HEK293 (cell line): ENCODE results near the gene PCID2.

Source experiments
- CTCF ChIA-PET: fragments of 350-600 bp; formaldehyde crosslinking; extraction: SDS; loops from one replicate; lab custom pipeline; 2021; ENCODE audit warnings: antibody characterized with exemption; lab: Yijun Ruan, JAX
- POLR2A ChIA-PET: fragments of 300-600 bp; formaldehyde crosslinking; extraction: SDS; loops from one replicate; lab custom pipeline; 2020; ENCODE audit warnings: antibody characterized with exemption, inconsistent platforms; lab: Yijun Ruan, JAX
- H3K27ac ChIP-seq: fragments of 200-500 bp; sonication (Bioruptor generic); 2 replicates; pipeline ENCODE4 v1.5.1; 2014; ENCODE audit warnings: low read depth, low read length, control low read depth, inconsistent platforms; ENCODE audit errors: extremely low read depth
- H3K36me3 ChIP-seq, 2 experiments: fragments of 200-500 bp in 1 of 2; sonication (Bioruptor generic) in 1 of 2; 1 replicate in 1 of 2; 2 replicates in 1 of 2; pipeline ENCODE4 v1.5.1; 2014 to 2017; ENCODE audit warnings: inconsistent platforms in 2 of 2, low read length in 2 of 2; ENCODE audit not compliant: control insufficient read depth in 2 of 2, insufficient read depth in 1 of 2
- H3K4me1 ChIP-seq: fragments of 200-500 bp; sonication (Bioruptor generic); 2 replicates; pipeline ENCODE4 v1.5.1; 2014; ENCODE audit warnings: mild to moderate bottlenecking, low read length, inconsistent platforms; ENCODE audit not compliant: control insufficient read depth, insufficient read depth
- H3K4me3 ChIP-seq: 2 replicates; pipeline ENCODE4 v1.5.1; 2011; ENCODE audit warnings: low read depth, mild to moderate bottlenecking, control low read depth, low read length, moderate library complexity
- H3K9me3 ChIP-seq: fragments of 200-500 bp; sonication (Bioruptor generic); 2 replicates; pipeline ENCODE4 v1.5.1; 2014; ENCODE audit warnings: low read depth, low read length, inconsistent platforms; ENCODE audit not compliant: control insufficient read depth, insufficient read depth
- BCL11B ChIP-seq: fragments of 450-650 bp; formaldehyde crosslinking; IDR thresholded peaks from 2 replicates; pipeline ENCODE4 v1.5.1; 2016; ENCODE audit warnings: low read depth, missing biosample characterization, missing genetic modification characterization
- OVOL3 ChIP-seq: fragments of 450-650 bp; formaldehyde crosslinking; IDR thresholded peaks from 2 replicates; pipeline ENCODE4 v1.5.1; 2016; ENCODE audit warnings: missing biosample characterization, missing genetic modification characterization
- SP3 ChIP-seq: fragments of 450-650 bp; formaldehyde crosslinking; IDR thresholded peaks from 2 replicates; pipeline ENCODE4 v1.5.1; 2016; ENCODE audit warnings: missing biosample characterization, missing genetic modification characterization
- TCF7L2 ChIP-seq: IDR thresholded peaks from 2 replicates; pipeline ENCODE4 v1.6.1; 2011; ENCODE audit warnings: low read depth, mild to moderate bottlenecking, inconsistent platforms, low read length, moderate library complexity, borderline replicate concordance
- ZBTB17 ChIP-seq: fragments of 450-650 bp; formaldehyde crosslinking; IDR thresholded peaks from 2 replicates; pipeline ENCODE4 v1.5.1; 2016; ENCODE audit warnings: missing biosample characterization, missing genetic modification characterization
- ZNF174 ChIP-seq: fragments of 450-650 bp; formaldehyde crosslinking; IDR thresholded peaks from 2 replicates; pipeline ENCODE4 v1.5.0; 2017; ENCODE audit warnings: missing biosample characterization, mild to moderate bottlenecking, missing genetic modification characterization
- ZNF175 ChIP-seq: fragments of 450-650 bp; formaldehyde crosslinking; IDR thresholded peaks from 2 replicates; pipeline ENCODE4 v1.5.1; 2016; ENCODE audit warnings: missing biosample characterization, missing genetic modification characterization
- ZNF202 ChIP-seq: fragments of 450-650 bp; formaldehyde crosslinking; IDR thresholded peaks from 2 replicates; pipeline ENCODE4 v1.5.1; 2016; ENCODE audit warnings: missing biosample characterization, missing genetic modification characterization, borderline replicate concordance
- ZNF335 ChIP-seq: fragments of 450-650 bp; formaldehyde crosslinking; conservative IDR thresholded peaks from 2 replicates; pipeline ENCODE4 v1.5.1; 2016; ENCODE audit warnings: missing biosample characterization, missing genetic modification characterization
- ZNF366 ChIP-seq: fragments of 450-650 bp; formaldehyde crosslinking; conservative IDR thresholded peaks from 2 replicates; pipeline ENCODE4 v1.5.1; 2016; ENCODE audit warnings: missing biosample characterization, missing genetic modification characterization
- ZNF394 ChIP-seq: fragments of 450-650 bp; formaldehyde crosslinking; IDR thresholded peaks from 2 replicates; pipeline ENCODE4 v1.5.1; 2016; ENCODE audit warnings: missing biosample characterization, missing genetic modification characterization, mild to moderate bottlenecking, moderate library complexity, borderline replicate concordance
- ZNF530 ChIP-seq: fragments of 450-650 bp; formaldehyde crosslinking; IDR thresholded peaks from 2 replicates; pipeline ENCODE4 v1.5.1; 2016; ENCODE audit warnings: low read depth, missing biosample characterization, missing genetic modification characterization
- ZNF558 ChIP-seq: fragments of 450-650 bp; formaldehyde crosslinking; IDR thresholded peaks from 2 replicates; pipeline ENCODE4 v1.5.1; 2016; ENCODE audit warnings: missing biosample characterization, missing genetic modification characterization
- ZNF830 ChIP-seq: fragments of 450-650 bp; IDR thresholded peaks from 2 replicates; pipeline ENCODE4 v1.5.0; 2018; ENCODE audit warnings: missing biosample characterization, missing genetic modification characterization, low read depth, mild to moderate bottlenecking, moderate library complexity
- ZSCAN30 ChIP-seq: fragments of 450-650 bp; IDR thresholded peaks from 2 replicates; pipeline ENCODE4 v1.5.1; 2018; ENCODE audit warnings: missing biosample characterization, mild to moderate bottlenecking, missing genetic modification characterization, moderate library complexity
- TF ChIP-seq, protein P1 (sequence below): fragments of 450-650 bp; formaldehyde crosslinking; IDR thresholded peaks from 2 replicates; pipeline ENCODE4 v1.5.1; 2016; ENCODE audit warnings: missing biosample characterization, missing genetic modification characterization
- TF ChIP-seq, protein P2 (sequence below): fragments of 450-650 bp; formaldehyde crosslinking; IDR thresholded peaks from 2 replicates; pipeline ENCODE4 v1.5.1; 2016; ENCODE audit warnings: missing biosample characterization, missing genetic modification characterization
- TF ChIP-seq, protein P3 (sequence below): fragments of 450-650 bp; formaldehyde crosslinking; IDR thresholded peaks from 2 replicates; pipeline ENCODE4 v1.5.1; 2016; ENCODE audit warnings: missing biosample characterization, missing genetic modification characterization
- TF ChIP-seq, protein P4 (sequence below): fragments of 450-650 bp; formaldehyde crosslinking; conservative IDR thresholded peaks from 2 replicates; pipeline ENCODE4 v1.5.1; 2016; ENCODE audit warnings: low read depth, missing biosample characterization, missing genetic modification characterization
- TF ChIP-seq, protein P5 (sequence below): fragments of 450-650 bp; IDR thresholded peaks from 2 replicates; pipeline ENCODE4 v1.5.1; 2018; ENCODE audit warnings: missing biosample characterization, missing genetic modification characterization
- TF ChIP-seq, protein P6 (sequence below): fragments of 450-650 bp; formaldehyde crosslinking; IDR thresholded peaks from 2 replicates; pipeline ENCODE4 v1.5.1; 2016; ENCODE audit warnings: missing biosample characterization, missing genetic modification characterization
- TF ChIP-seq, protein P7 (sequence below): fragments of 450-650 bp; formaldehyde crosslinking; IDR thresholded peaks from 2 replicates; pipeline ENCODE4 v1.5.0; 2017; ENCODE audit warnings: missing biosample characterization, missing genetic modification characterization, borderline replicate concordance

The PCID2 gene

DNA sequence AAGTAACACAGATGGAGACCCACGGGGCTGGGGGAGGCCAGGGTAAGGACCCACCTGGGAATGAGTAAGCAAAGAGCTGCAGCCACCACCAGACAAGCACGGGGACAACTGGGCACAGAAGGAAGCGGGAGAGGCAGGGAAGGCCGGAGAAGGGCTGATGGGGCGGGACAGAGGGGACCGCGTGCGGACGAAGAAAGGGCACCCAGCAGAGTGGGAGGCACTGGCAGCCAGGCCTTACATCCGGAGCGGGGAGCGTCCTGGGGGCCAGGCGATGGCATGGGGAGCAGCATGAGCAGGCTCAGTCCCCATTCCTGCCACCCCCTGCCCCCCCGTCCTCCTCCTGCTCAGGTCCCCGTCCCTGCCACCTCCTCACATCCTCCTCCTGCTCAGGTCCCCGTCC, 47.0 kb downstream of the PCID2 start:
- CTCF ChIA-PET, result interaction anchor here (0.7 kb wide), 1 partner anchor 48 kb away, joined by 3 read pairs; no protein-coding TSS in a partner anchor
- TF ChIP-seq, protein P1, sequence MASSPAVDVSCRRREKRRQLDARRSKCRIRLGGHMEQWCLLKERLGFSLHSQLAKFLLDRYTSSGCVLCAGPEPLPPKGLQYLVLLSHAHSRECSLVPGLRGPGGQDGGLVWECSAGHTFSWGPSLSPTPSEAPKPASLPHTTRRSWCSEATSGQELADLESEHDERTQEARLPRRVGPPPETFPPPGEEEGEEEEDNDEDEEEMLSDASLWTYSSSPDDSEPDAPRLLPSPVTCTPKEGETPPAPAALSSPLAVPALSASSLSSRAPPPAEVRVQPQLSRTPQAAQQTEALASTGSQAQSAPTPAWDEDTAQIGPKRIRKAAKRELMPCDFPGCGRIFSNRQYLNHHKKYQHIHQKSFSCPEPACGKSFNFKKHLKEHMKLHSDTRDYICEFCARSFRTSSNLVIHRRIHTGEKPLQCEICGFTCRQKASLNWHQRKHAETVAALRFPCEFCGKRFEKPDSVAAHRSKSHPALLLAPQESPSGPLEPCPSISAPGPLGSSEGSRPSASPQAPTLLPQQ (tag by site-specific recombination), result no peak
- no peak for TF ChIP-seq ZNF366 (tag by site-specific recombination)
- TF ChIP-seq TCF7L2, result no peak
- no peak for TF ChIP-seq OVOL3 (tag by site-specific recombination)
- TF ChIP-seq ZNF830 (tag by site-specific recombination), result no peak
- no peak for TF ChIP-seq ZNF558 (tag by site-specific recombination)
- TF ChIP-seq, protein P2, sequence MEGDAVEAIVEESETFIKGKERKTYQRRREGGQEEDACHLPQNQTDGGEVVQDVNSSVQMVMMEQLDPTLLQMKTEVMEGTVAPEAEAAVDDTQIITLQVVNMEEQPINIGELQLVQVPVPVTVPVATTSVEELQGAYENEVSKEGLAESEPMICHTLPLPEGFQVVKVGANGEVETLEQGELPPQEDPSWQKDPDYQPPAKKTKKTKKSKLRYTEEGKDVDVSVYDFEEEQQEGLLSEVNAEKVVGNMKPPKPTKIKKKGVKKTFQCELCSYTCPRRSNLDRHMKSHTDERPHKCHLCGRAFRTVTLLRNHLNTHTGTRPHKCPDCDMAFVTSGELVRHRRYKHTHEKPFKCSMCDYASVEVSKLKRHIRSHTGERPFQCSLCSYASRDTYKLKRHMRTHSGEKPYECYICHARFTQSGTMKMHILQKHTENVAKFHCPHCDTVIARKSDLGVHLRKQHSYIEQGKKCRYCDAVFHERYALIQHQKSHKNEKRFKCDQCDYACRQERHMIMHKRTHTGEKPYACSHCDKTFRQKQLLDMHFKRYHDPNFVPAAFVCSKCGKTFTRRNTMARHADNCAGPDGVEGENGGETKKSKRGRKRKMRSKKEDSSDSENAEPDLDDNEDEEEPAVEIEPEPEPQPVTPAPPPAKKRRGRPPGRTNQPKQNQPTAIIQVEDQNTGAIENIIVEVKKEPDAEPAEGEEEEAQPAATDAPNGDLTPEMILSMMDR (tag by site-specific recombination), result no peak
- TF ChIP-seq, protein P3, sequence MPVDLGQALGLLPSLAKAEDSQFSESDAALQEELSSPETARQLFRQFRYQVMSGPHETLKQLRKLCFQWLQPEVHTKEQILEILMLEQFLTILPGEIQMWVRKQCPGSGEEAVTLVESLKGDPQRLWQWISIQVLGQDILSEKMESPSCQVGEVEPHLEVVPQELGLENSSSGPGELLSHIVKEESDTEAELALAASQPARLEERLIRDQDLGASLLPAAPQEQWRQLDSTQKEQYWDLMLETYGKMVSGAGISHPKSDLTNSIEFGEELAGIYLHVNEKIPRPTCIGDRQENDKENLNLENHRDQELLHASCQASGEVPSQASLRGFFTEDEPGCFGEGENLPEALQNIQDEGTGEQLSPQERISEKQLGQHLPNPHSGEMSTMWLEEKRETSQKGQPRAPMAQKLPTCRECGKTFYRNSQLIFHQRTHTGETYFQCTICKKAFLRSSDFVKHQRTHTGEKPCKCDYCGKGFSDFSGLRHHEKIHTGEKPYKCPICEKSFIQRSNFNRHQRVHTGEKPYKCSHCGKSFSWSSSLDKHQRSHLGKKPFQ (tag by site-specific recombination), result no peak
- no peak for TF ChIP-seq ZNF202
- TF ChIP-seq BCL11B (tag by site-specific recombination), result no peak
- TF ChIP-seq, protein P4, sequence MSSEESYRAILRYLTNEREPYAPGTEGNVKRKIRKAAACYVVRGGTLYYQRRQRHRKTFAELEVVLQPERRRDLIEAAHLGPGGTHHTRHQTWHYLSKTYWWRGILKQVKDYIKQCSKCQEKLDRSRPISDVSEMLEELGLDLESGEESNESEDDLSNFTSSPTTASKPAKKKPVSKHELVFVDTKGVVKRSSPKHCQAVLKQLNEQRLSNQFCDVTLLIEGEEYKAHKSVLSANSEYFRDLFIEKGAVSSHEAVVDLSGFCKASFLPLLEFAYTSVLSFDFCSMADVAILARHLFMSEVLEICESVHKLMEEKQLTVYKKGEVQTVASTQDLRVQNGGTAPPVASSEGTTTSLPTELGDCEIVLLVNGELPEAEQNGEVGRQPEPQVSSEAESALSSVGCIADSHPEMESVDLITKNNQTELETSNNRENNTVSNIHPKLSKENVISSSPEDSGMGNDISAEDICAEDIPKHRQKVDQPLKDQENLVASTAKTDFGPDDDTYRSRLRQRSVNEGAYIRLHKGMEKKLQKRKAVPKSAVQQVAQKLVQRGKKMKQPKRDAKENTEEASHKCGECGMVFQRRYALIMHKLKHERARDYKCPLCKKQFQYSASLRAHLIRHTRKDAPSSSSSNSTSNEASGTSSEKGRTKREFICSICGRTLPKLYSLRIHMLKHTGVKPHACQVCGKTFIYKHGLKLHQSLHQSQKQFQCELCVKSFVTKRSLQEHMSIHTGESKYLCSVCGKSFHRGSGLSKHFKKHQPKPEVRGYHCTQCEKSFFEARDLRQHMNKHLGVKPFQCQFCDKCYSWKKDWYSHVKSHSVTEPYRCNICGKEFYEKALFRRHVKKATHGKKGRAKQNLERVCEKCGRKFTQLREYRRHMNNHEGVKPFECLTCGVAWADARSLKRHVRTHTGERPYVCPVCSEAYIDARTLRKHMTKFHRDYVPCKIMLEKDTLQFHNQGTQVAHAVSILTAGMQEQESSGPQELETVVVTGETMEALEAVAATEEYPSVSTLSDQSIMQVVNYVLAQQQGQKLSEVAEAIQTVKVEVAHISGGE, result no peak
- TF ChIP-seq, protein P5, sequence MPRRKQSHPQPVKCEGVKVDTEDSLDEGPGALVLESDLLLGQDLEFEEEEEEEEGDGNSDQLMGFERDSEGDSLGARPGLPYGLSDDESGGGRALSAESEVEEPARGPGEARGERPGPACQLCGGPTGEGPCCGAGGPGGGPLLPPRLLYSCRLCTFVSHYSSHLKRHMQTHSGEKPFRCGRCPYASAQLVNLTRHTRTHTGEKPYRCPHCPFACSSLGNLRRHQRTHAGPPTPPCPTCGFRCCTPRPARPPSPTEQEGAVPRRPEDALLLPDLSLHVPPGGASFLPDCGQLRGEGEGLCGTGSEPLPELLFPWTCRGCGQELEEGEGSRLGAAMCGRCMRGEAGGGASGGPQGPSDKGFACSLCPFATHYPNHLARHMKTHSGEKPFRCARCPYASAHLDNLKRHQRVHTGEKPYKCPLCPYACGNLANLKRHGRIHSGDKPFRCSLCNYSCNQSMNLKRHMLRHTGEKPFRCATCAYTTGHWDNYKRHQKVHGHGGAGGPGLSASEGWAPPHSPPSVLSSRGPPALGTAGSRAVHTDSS, result no peak
- TF ChIP-seq ZSCAN30 (tag by site-specific recombination), result no peak
- no peak for TF ChIP-seq ZNF174 (tag by site-specific recombination)
- POLR2A ChIA-PET, result no interaction called here
- H3K9me3 ChIP-seq, result no peaks in the 10 kb centered on the region
- no peaks in the 10 kb centered on the region for H3K4me1 ChIP-seq
- H3K4me3 ChIP-seq, result no peak overlapping the region
- no peak overlapping the region for H3K27ac ChIP-seq
- H3K36me3 ChIP-seq, result no peaks in the 10 kb centered on the region

DNA sequence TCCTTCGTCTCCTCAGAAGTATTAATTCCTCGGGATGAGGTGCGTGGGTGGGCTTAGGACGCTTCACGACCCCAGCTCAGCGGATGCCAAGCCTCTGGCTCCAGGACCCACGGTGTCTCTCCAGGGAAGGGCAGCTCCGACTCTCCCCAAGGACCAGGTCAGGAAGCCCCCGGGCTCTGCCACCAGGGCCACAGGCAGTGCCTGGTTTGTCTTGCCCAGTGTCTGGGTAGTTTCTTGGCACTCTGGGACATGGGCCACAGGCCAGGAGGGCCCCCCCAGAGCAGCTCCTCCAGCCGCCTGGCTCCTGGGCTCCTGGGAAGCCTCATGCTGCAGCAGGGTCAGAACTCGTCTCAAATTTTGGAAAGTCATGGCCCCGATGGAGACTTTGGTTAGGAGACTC, 47.5 kb downstream of the PCID2 start:
- no peaks in the 10 kb centered on the region for H3K4me1 ChIP-seq
- no peaks in the 10 kb centered on the region for H3K36me3 ChIP-seq
- no peak overlapping the region for H3K4me3 ChIP-seq
- ChIA-PET CTCF (interaction anchor here (0.7 kb wide), 1 partner anchor 49 kb away, joined by 3 read pairs; no protein-coding TSS in a partner anchor), POLR2A (no interaction called here)
- H3K9me3 ChIP-seq, result no peaks in the 10 kb centered on the region
- no peak overlapping the region for H3K27ac ChIP-seq
- TF ChIP-seq, protein P6, sequence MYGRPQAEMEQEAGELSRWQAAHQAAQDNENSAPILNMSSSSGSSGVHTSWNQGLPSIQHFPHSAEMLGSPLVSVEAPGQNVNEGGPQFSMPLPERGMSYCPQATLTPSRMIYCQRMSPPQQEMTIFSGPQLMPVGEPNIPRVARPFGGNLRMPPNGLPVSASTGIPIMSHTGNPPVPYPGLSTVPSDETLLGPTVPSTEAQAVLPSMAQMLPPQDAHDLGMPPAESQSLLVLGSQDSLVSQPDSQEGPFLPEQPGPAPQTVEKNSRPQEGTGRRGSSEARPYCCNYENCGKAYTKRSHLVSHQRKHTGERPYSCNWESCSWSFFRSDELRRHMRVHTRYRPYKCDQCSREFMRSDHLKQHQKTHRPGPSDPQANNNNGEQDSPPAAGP, result no peak
- no peak for TF ChIP-seq ZNF175 (tag by site-specific recombination)
- TF ChIP-seq, protein P7, sequence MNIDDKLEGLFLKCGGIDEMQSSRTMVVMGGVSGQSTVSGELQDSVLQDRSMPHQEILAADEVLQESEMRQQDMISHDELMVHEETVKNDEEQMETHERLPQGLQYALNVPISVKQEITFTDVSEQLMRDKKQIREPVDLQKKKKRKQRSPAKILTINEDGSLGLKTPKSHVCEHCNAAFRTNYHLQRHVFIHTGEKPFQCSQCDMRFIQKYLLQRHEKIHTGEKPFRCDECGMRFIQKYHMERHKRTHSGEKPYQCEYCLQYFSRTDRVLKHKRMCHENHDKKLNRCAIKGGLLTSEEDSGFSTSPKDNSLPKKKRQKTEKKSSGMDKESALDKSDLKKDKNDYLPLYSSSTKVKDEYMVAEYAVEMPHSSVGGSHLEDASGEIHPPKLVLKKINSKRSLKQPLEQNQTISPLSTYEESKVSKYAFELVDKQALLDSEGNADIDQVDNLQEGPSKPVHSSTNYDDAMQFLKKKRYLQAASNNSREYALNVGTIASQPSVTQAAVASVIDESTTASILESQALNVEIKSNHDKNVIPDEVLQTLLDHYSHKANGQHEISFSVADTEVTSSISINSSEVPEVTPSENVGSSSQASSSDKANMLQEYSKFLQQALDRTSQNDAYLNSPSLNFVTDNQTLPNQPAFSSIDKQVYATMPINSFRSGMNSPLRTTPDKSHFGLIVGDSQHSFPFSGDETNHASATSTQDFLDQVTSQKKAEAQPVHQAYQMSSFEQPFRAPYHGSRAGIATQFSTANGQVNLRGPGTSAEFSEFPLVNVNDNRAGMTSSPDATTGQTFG (tag by site-specific recombination), result no peak
- no peak for TF ChIP-seq ZNF335 (tag by site-specific recombination)
- TF ChIP-seq ZNF530 (tag by site-specific recombination), result no peak
- TF ChIP-seq ZNF394, result no peak
- no peak for TF ChIP-seq SP3 (tag by site-specific recombination)
- no peak for TF ChIP-seq ZBTB17 (tag by site-specific recombination)
